Peyer's patch (tissue), 4 donors: ENCODE data around the gene BRMS1.

Source experiments
- POLR2A ChIP-seq, 2 donors: fragments of 450-650 bp; IDR thresholded peaks; one replicate each; pipeline ENCODE4 v1.5.1; 2017; ENCODE audit warnings: antibody characterized with exemption in 2 of 2, mild to moderate bottlenecking in 2 of 2, moderate library complexity in 2 of 2
- TF ChIP-seq, protein P1 (sequence below), 6 experiments: fragments of 450-650 bp in 4 of 6; fragments of 200-600 bp in 2 of 6; sonication (generic) in 1 of 6; IDR thresholded peaks; one replicate each; pipeline ENCODE4 v1.5.1; 2017 to 2019; ENCODE audit warnings: antibody characterized with exemption in 6 of 6, mild to moderate bottlenecking in 3 of 6, moderate library complexity in 1 of 6

DNA sequence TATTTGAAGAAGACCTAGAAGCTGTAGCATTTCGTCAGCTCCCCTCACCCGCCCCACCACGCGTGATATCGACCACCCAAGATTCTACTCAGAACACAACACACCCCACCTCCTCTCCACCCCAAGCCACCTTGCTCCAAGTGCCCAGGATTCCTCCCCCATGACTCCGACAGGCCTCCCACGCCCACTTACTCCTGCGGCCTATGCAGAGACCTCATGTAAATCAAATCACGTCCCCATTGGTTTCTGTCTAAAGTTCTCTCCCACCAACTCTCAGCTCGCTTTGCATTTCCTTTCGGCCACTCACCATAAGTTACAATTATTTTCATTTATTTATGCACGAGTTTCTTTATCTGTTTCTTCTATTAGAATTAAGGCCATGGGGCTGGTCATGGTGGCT, 42.2 kb downstream of the BRMS1 start:
- TF ChIP-seq, protein P1, sequence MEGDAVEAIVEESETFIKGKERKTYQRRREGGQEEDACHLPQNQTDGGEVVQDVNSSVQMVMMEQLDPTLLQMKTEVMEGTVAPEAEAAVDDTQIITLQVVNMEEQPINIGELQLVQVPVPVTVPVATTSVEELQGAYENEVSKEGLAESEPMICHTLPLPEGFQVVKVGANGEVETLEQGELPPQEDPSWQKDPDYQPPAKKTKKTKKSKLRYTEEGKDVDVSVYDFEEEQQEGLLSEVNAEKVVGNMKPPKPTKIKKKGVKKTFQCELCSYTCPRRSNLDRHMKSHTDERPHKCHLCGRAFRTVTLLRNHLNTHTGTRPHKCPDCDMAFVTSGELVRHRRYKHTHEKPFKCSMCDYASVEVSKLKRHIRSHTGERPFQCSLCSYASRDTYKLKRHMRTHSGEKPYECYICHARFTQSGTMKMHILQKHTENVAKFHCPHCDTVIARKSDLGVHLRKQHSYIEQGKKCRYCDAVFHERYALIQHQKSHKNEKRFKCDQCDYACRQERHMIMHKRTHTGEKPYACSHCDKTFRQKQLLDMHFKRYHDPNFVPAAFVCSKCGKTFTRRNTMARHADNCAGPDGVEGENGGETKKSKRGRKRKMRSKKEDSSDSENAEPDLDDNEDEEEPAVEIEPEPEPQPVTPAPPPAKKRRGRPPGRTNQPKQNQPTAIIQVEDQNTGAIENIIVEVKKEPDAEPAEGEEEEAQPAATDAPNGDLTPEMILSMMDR (IDR thresholded peaks at IDR 0.05) = no peak
- no peak for TF ChIP-seq POLR2A (IDR thresholded peaks at IDR 0.05)
